HepG2 (cell line): Measurements from ENCODE around the gene RPL19. TPM values are rescaled to one million over a fixed set of nuclear protein-coding genes. Genes with fewer than 3 reads are reported as not detected.

ENCODE experiments used
- ATAC-seq: fragments of 200-7000 bp; cut with Tn5 transposase; 3 replicates; pipeline ENCODE4 v1.9.1; 2020; ENCODE audit warnings: mild to moderate bottlenecking, moderate library complexity
- BruUV-seq: library from RNA; stranded (reverse); fragments of 400-500 nt; replicated peaks from 2 replicates; lab custom pipeline; 2021; lab: Mats Ljungman, UMichigan
- CTCF ChIA-PET: fragments of 300-600 bp; formaldehyde crosslinking; extraction: SDS; loops from one replicate; lab custom pipeline; 2021; ENCODE audit warnings: low total read pairs, inconsistent platforms, low intra/inter-chr PET ratio; lab: Yijun Ruan, JAX
- POLR2A ChIA-PET: fragments of 350-600 bp; sonication (Branson Sonifier 250); formaldehyde crosslinking; loops from one replicate; lab custom pipeline; 2020; ENCODE audit warnings: antibody characterized with exemption, inconsistent platforms; lab: Yijun Ruan, JAX
- DNase-seq: peaks from one replicate; pipeline ENCODE4 v3.0.0-alpha.2; 2015; ENCODE audit warnings: low spot score
- FAIRE-seq: peaks from 3 replicates; lab custom pipeline; 2011; peaks lifted over from hg19 to GRCh38; lab: Jason Lieb, UNC
- H2AFZ ChIP-seq: one replicate; pipeline ENCODE4 v1.6.1; 2011; ENCODE audit warnings: low read length, inconsistent platforms
- H3K27ac ChIP-seq: fragments of 300-600 bp; 3 replicates; pipeline ENCODE4 v1.8.0; 2011; ENCODE audit warnings: mixed run types, mild to moderate bottlenecking, mixed read lengths, low read length, inconsistent platforms; ENCODE audit not compliant: insufficient read depth; ENCODE audit errors: extremely low read length
- H3K27me3 ChIP-seq, 2 experiments: fragments of 200-600 bp in 1 of 2; 2 replicates in 1 of 2; 3 replicates in 1 of 2; pipeline versions ENCODE4 v1.6.0 to v1.8.0; 2011; ENCODE audit warnings: low read length in 2 of 2, mild to moderate bottlenecking in 2 of 2, moderate library complexity in 2 of 2, inconsistent platforms in 1 of 2; ENCODE audit not compliant: insufficient read depth in 2 of 2, control insufficient read depth in 1 of 2
- H3K36me3 ChIP-seq, 2 experiments: fragments of 200-600 bp in 1 of 2; replicated peaks in 1 of 2; 2 replicates in 1 of 2; 3 replicates in 1 of 2; pipeline versions ENCODE4 v1.5.1 to v1.8.0; 2011; ENCODE audit warnings: low read length in 2 of 2, inconsistent platforms in 1 of 2; ENCODE audit not compliant: insufficient read depth in 2 of 2, control insufficient read depth in 1 of 2
- H3K4me1 ChIP-seq: 2 replicates; pipeline ENCODE4 v1.5.1; 2012; ENCODE audit warnings: low read length, inconsistent platforms; ENCODE audit not compliant: insufficient read depth
- H3K4me2 ChIP-seq: 2 replicates; pipeline ENCODE4 v1.6.0; 2011; ENCODE audit warnings: low read depth, low read length, inconsistent platforms
- H3K4me3 ChIP-seq, 3 experiments: fragments of 200-600 bp in 1 of 3; sonication (generic), shearing (Covaris generic) in 1 of 3; replicated peaks in 1 of 3; 2 replicates each; pipeline ENCODE4 v1.5.1; 2011 to 2016; ENCODE audit warnings: low read length in 3 of 3, inconsistent platforms in 2 of 3, low read depth in 2 of 3, mild to moderate bottlenecking in 2 of 3, control low read depth in 1 of 3, mixed read lengths in 1 of 3; ENCODE audit not compliant: insufficient read depth in 1 of 3
- H3K79me2 ChIP-seq: one replicate; pipeline ENCODE4 v1.6.1; 2011; ENCODE audit warnings: low read length, inconsistent platforms; ENCODE audit not compliant: insufficient read depth
- H3K9ac ChIP-seq: 2 replicates; pipeline ENCODE4 v1.6.0; 2011; ENCODE audit warnings: mild to moderate bottlenecking, low read depth, low read length, inconsistent platforms; ENCODE audit not compliant: insufficient read depth
- H3K9me3 ChIP-seq: 2 replicates; pipeline ENCODE4 v1.5.1; 2012; ENCODE audit warnings: mild to moderate bottlenecking, low read length
- H4K20me1 ChIP-seq: 2 replicates; pipeline ENCODE4 v1.6.0; 2011; ENCODE audit warnings: inconsistent platforms, mild to moderate bottlenecking, low read length, moderate library complexity; ENCODE audit not compliant: insufficient read depth
- ARID4A ChIP-seq: sonication (generic); formaldehyde crosslinking; IDR thresholded peaks from 2 replicates; pipeline ENCODE4 v1.5.0; 2020; ENCODE audit warnings: mild to moderate bottlenecking, missing genetic modification reagents, borderline replicate concordance
- DNMT3B ChIP-seq: conservative IDR thresholded peaks from 2 replicates; pipeline ENCODE4 v1.6.1; 2016; ENCODE audit warnings: missing biosample characterization, control low read depth
- FLYWCH1 ChIP-seq: sonication (generic); formaldehyde crosslinking; IDR thresholded peaks from 2 replicates; pipeline ENCODE4 v1.8.1; 2023; ENCODE audit warnings: mild to moderate bottlenecking, missing genetic modification reagents
- KDM2A ChIP-seq: sonication (generic); formaldehyde crosslinking; IDR thresholded peaks from 2 replicates; pipeline ENCODE4 v1.4.0; 2020; ENCODE audit warnings: low read depth, missing genetic modification reagents, borderline replicate concordance
- NR3C1 ChIP-seq: sonication (generic); formaldehyde crosslinking; IDR thresholded peaks from 2 replicates; pipeline ENCODE4 v1.4.0; 2020; ENCODE audit warnings: missing genetic modification reagents
- ZGPAT ChIP-seq: IDR thresholded peaks from 2 replicates; pipeline ENCODE4 v1.6.1; 2016; ENCODE audit warnings: mild to moderate bottlenecking
- ZNF331 ChIP-seq: sonication (generic); formaldehyde crosslinking; IDR thresholded peaks from 2 replicates; pipeline ENCODE4 v1.4.0; 2020; ENCODE audit warnings: missing genetic modification reagents
- ZNF577 ChIP-seq: sonication (generic); formaldehyde crosslinking; IDR thresholded peaks from 2 replicates; pipeline ENCODE4 v1.4.0; 2020; ENCODE audit warnings: mild to moderate bottlenecking, low read depth, missing genetic modification reagents, borderline replicate concordance
- ZNF772 ChIP-seq: sonication (generic); formaldehyde crosslinking; IDR thresholded peaks from 2 replicates; pipeline ENCODE4 v1.5.0; 2020; ENCODE audit warnings: mild to moderate bottlenecking, missing genetic modification reagents
- ZNF788 ChIP-seq: sonication (generic); formaldehyde crosslinking; IDR thresholded peaks from 2 replicates; pipeline ENCODE4 v1.5.0; 2020; ENCODE audit warnings: mild to moderate bottlenecking, missing genetic modification reagents, borderline replicate concordance
- ZNF83 ChIP-seq: sonication (generic); formaldehyde crosslinking; IDR thresholded peaks from 2 replicates; pipeline ENCODE4 v1.4.0; 2020; ENCODE audit warnings: missing genetic modification reagents, mild to moderate bottlenecking, borderline replicate concordance
- WGBS: methylation state at CpG from one replicate; pipeline ENCODE4 v1.1.6; 2017; ENCODE audit warnings: low lambda C conversion rate; 5-methylcytosine and 5-hydroxymethylcytosine counted together
- in situ Hi-C: cut with HindIII; loops from 2 replicates; pipeline ENCODE4 v1.10.0; 2017; ENCODE audit warnings: low pct_unique_long_range_greater_than_20kb; ENCODE audit not compliant: extremely low pct_ligation_motif_present
- intact Hi-C: fragments of 100-400 bp; cut with micrococcal nuclease; formaldehyde crosslinking; loops from one replicate; pipeline ENCODE4 v1.10.0; 2022; ENCODE audit not compliant: unreplicated experiment
- polyA plus RNA-seq, 8 experiments: library from polyadenylated mRNA; depleted of rRNA in 3 of 8; stranded (reverse) in 7 of 8; unstranded in 1 of 8; fragments of >200 nt; fragmentation: Illumina TruSeq in 4 of 8; extraction: Trizol in 4 of 8; gene quantifications; 2 replicates each; pipeline versions ENCODE4 v1.2.1 to v1.2.3, GENCODE V29; 2011 to 2016; ENCODE audit warnings: low read depth in 4 of 8, missing spikeins in 1 of 8, mixed read lengths in 1 of 8; ENCODE audit not compliant: insufficient read depth in 1 of 8
- total RNA-seq, 5 experiments: library from RNA; depleted of rRNA; stranded (reverse); fragments of >200 nt; fragmentation: Illumina TruSeq; extraction: Trizol; gene quantifications; 2 replicates each; pipeline ENCODE4 v1.2.3, GENCODE V29; 2016; ENCODE audit warnings: low read depth in 1 of 5
- TF ChIP-seq, protein P1 (sequence below): sonication (generic); formaldehyde crosslinking; IDR thresholded peaks from 2 replicates; pipeline ENCODE4 v1.5.0; 2020; ENCODE audit warnings: missing genetic modification reagents
- TF ChIP-seq, protein P2 (sequence below): sonication (generic); formaldehyde crosslinking; IDR thresholded peaks from 2 replicates; pipeline ENCODE4 v1.9.0; 2021; ENCODE audit warnings: missing genetic modification reagents, mild to moderate bottlenecking, borderline replicate concordance
- TF ChIP-seq, protein P3 (sequence below): sonication (generic); formaldehyde crosslinking; IDR thresholded peaks from 2 replicates; pipeline ENCODE4 v1.4.0; 2020; ENCODE audit warnings: missing genetic modification reagents

The RPL19 gene
- total and polyA plus RNA-seq, 2 of the 13 experiments (the other 11 are each of a cell fraction or from before 2014, with no cell fraction given): 2,522 to 2,768 TPM

DNA sequence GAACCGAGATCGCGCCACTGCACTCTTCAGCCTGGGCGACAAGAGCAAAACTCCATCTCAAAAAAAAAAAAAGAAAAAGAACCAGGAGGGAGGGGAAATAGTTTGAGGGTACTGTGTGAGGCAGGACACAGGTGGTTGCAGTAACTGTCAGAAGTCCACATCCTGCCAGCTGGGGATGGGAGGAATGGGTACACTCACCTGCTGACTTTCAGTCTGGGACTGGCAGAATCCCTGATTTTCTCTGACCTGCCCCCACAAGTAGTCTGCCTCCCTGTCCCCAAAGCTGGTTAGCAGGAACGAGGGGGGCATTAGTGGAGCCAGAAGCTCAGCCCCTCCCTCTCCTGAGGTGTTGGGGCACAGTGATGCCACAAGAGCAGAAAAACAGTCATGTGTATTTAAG is 27.0 kb upstream of the RPL19 start:
- ChIA-PET CTCF (no interaction called here), POLR2A (no interaction called here)
- no peak for ATAC-seq
- intact Hi-C loops (no loop called here), in situ Hi-C loops (loop anchor here (25.0 kb wide), 1 partner anchor 411 kb away; the partner anchor contains the start of gene PSMB3)
- Histone ChIP-seq H3K79me2 (no peaks in the 10 kb centered on the region), H3K4me2 (no peak overlapping the region), H3K9ac (no peak overlapping the region), H3K4me3 (no peak overlapping the region), H3K36me3 (no peaks in the 10 kb centered on the region), H3K27me3 (no peaks in the 10 kb centered on the region), H3K4me1 (no peaks in the 10 kb centered on the region), H3K27ac (no peak overlapping the region), H2AFZ (no peak overlapping the region), H3K9me3 (no peaks in the 10 kb centered on the region), H4K20me1 (no peaks in the 10 kb centered on the region; the same call in 1 of the 2 replicates)
- BruUV-seq: no TSS peak
- DNase-seq: no peak
- 46% methylated on average over 5 of the region's 5 CpGs for WGBS
- FAIRE-seq: no peak
- TF ChIP-seq, protein P1, sequence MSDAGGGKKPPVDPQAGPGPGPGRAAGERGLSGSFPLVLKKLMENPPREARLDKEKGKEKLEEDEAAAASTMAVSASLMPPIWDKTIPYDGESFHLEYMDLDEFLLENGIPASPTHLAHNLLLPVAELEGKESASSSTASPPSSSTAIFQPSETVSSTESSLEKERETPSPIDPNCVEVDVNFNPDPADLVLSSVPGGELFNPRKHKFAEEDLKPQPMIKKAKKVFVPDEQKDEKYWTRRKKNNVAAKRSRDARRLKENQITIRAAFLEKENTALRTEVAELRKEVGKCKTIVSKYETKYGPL (CRISPR knock-in tag): no peak
- TF ChIP-seq, protein P2, sequence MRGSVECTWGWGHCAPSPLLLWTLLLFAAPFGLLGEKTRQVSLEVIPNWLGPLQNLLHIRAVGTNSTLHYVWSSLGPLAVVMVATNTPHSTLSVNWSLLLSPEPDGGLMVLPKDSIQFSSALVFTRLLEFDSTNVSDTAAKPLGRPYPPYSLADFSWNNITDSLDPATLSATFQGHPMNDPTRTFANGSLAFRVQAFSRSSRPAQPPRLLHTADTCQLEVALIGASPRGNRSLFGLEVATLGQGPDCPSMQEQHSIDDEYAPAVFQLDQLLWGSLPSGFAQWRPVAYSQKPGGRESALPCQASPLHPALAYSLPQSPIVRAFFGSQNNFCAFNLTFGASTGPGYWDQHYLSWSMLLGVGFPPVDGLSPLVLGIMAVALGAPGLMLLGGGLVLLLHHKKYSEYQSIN (CRISPR knock-in tag): no peak
- TF ChIP-seq, protein P3, sequence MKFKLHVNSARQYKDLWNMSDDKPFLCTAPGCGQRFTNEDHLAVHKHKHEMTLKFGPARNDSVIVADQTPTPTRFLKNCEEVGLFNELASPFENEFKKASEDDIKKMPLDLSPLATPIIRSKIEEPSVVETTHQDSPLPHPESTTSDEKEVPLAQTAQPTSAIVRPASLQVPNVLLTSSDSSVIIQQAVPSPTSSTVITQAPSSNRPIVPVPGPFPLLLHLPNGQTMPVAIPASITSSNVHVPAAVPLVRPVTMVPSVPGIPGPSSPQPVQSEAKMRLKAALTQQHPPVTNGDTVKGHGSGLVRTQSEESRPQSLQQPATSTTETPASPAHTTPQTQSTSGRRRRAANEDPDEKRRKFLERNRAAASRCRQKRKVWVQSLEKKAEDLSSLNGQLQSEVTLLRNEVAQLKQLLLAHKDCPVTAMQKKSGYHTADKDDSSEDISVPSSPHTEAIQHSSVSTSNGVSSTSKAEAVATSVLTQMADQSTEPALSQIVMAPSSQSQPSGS: no peak
- no peak for TF ChIP-seq ZNF788 (CRISPR knock-in tag)
- TF ChIP-seq ZNF331 (CRISPR knock-in tag): no peak
- no peak for TF ChIP-seq DNMT3B (CRISPR knock-in tag)
- no peak for TF ChIP-seq FLYWCH1 (CRISPR knock-in tag)
- no peak for TF ChIP-seq KDM2A
- TF ChIP-seq ZNF83 (CRISPR knock-in tag): no peak
- TF ChIP-seq ZNF772 (CRISPR knock-in tag): no peak
- TF ChIP-seq NR3C1 (CRISPR knock-in tag): no peak
- no peak for TF ChIP-seq ARID4A
- no peak for TF ChIP-seq ZNF577 (CRISPR knock-in tag)
- TF ChIP-seq ZGPAT (CRISPR knock-in tag): no peak
